Thoracic aorta (tissue), 2 donors: ENCODE results near the gene PLS1. TPM values are rescaled to one million over a fixed set of nuclear protein-coding genes. Genes with fewer than 3 reads are reported as not detected.

Experiments
- ATAC-seq: fragments of 150-250 bp; one replicate; pipeline ENCODE4 v1.8.0; 2017; ENCODE audit warnings: low read depth; ENCODE audit not compliant: insufficient number of reproducible peaks, low FRiP score
- DNase-seq: peaks from one replicate; pipeline ENCODE4 v3.0.0-alpha.2; 2020; ENCODE audit warnings: low spot score
- H3K27ac ChIP-seq, 2 donors: fragments of 200-600 bp; sonication (generic); 1 replicate in 1 of 2; 2 replicates in 1 of 2; pipeline ENCODE4 v1.5.1; 2016; ENCODE audit warnings: mild to moderate bottlenecking in 2 of 2, moderate library complexity in 2 of 2
- H3K27me3 ChIP-seq: fragments of 200-600 bp; sonication (generic); replicated peaks from 2 replicates; pipeline ENCODE4 v1.6.0; 2016; ENCODE audit warnings: mild to moderate bottlenecking; ENCODE audit not compliant: insufficient read depth
- H3K36me3 ChIP-seq: fragments of 200-600 bp; sonication (generic); one replicate; pipeline ENCODE4 v1.5.1; 2016
- H3K4me1 ChIP-seq, 2 donors: fragments of 200-600 bp; sonication (generic); 1 replicate in 1 of 2; 2 replicates in 1 of 2; pipeline versions ENCODE4 v1.5.1 to v1.6.0; 2016; ENCODE audit warnings: low read depth in 2 of 2, mild to moderate bottlenecking in 1 of 2; ENCODE audit not compliant: control insufficient read depth in 1 of 2
- H3K4me3 ChIP-seq: fragments of 200-600 bp; sonication (generic); 2 replicates; pipeline ENCODE4 v1.5.1; 2016; ENCODE audit warnings: mild to moderate bottlenecking
- H3K9me3 ChIP-seq: fragments of 200-600 bp; sonication (generic); 2 replicates; pipeline ENCODE4 v1.5.1; 2016
- CTCF ChIP-seq: fragments of 200-600 bp; sonication (generic); IDR thresholded peaks from one replicate; pipeline ENCODE4 v1.5.1; 2019; ENCODE audit warnings: antibody characterized with exemption
- total RNA-seq, 2 donors: library from RNA; depleted of rRNA; stranded (reverse); fragments of >200 nt; gene quantifications; one replicate each; pipeline versions ENCODE4 v1.1.0 to v1.2.3, GENCODE V29; 2016

PLS1 gene
- total RNA-seq, 2 donors from 2014 or later: 0.54 to 1.4 TPM

GRCh38 chr3:142626971-142627370 lies 30.8 kb downstream of the PLS1 start:
- no peak for DNase-seq
- no peak for TF ChIP-seq CTCF
- H3K36me3 ChIP-seq: no peaks in the 10 kb centered on the region
- no peak overlapping the region for H3K27ac ChIP-seq
- H3K4me3 ChIP-seq: no peak overlapping the region
- ATAC-seq: no peak
- no peaks in the 10 kb centered on the region for H3K4me1 ChIP-seq
- no peaks in the 10 kb centered on the region for H3K27me3 ChIP-seq
- H3K9me3 ChIP-seq: no peaks in the 10 kb centered on the region

- Histone ChIP-seq H3K9me3 (no peaks in the 10 kb centered on the region), H3K36me3 (no peaks in the 10 kb centered on the region), H3K4me3 (no peak overlapping the region), H3K27ac (no peak overlapping the region), H3K4me1 (no peaks in the 10 kb centered on the region), H3K27me3 (no peaks in the 10 kb centered on the region)
- ATAC-seq (no peak), DNase-seq (no peak)
- no peak for TF ChIP-seq CTCF
Observed at GRCh38 chr3:142628801-142629200, 32.6 kb downstream of the PLS1 start.

- Histone ChIP-seq H3K36me3 (no peaks in the 10 kb centered on the region), H3K27me3 (no peaks in the 10 kb centered on the region), H3K9me3 (no peaks in the 10 kb centered on the region), H3K27ac (no peak overlapping the region), H3K4me1 (no peaks in the 10 kb centered on the region), H3K4me3 (no peak overlapping the region)
- no peak for TF ChIP-seq CTCF
- ATAC-seq (no peak), DNase-seq (no peak)
Observed at GRCh38 chr3:142633073-142633472, 36.9 kb downstream of the PLS1 start.

GRCh38 chr3:142636050-142636449 lies 39.9 kb downstream of the PLS1 start:
- ATAC-seq (no peak), DNase-seq (no peak)
- Histone ChIP-seq H3K9me3 (no peaks in the 10 kb centered on the region), H3K4me3 (no peak overlapping the region), H3K27me3 (no peaks in the 10 kb centered on the region), H3K27ac (no peak overlapping the region), H3K36me3 (no peaks in the 10 kb centered on the region), H3K4me1 (no peaks in the 10 kb centered on the region)
- no peak for TF ChIP-seq CTCF

- no peak for TF ChIP-seq CTCF
- Histone ChIP-seq H3K4me1 (no peaks in the 10 kb centered on the region), H3K4me3 (no peak overlapping the region), H3K36me3 (no peaks in the 10 kb centered on the region), H3K27me3 (no peaks in the 10 kb centered on the region), H3K9me3 (no peaks in the 10 kb centered on the region), H3K27ac (no peak overlapping the region)
- no peak for DNase-seq
- no peak for ATAC-seq
Observed at GRCh38 chr3:142636664-142637063, 40.5 kb downstream of the PLS1 start.
